GM19193 (cell line): Measurements from ENCODE around the gene SYNE1.

ENCODE experiments used
- POLR2A ChIP-seq: IDR thresholded peaks from 4 replicates; pipeline ENCODE4 v1.6.1; 2011; ENCODE audit not compliant: insufficient read depth, insufficient read length; ENCODE audit errors: extremely low read depth

Gene SYNE1

DNA sequence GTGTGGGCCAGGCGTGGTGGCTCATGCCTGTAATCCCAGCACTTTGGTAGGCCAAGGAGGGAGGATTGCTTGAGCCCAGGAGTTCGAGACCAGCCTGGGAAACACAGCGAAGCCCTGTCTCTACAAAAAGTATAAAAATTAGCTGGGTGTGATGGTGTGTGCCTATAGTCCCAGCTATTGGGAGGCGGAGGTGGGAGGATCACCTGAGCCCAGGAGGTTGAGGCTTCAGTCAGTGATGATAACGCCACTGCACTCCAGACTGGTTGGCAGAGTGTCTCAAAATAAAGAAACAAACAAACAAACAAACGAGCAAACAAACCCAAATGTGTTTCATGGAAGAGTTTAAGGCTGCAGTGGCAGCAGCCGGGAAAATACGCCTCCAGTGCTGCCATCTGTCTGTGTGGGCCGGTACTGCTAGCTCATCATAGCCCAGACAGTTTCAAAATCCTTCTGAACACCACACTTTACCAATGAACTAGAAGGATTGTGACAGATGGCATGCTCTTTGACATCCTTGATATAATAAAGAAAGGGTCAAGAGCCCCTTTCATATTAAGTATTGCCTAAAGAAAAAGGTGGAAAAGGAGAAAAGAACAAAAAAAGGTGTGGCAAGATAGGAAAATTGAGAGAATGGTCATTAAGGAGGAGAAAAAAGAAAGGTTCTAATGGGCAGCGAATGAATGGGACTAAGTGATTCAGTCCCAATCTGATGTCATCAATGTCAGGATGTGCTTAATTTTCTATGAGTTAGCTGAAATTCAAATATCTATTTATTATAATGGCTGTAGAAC lies 298.6 kb downstream of the SYNE1 start:
- no peak for TF ChIP-seq POLR2A

DNA sequence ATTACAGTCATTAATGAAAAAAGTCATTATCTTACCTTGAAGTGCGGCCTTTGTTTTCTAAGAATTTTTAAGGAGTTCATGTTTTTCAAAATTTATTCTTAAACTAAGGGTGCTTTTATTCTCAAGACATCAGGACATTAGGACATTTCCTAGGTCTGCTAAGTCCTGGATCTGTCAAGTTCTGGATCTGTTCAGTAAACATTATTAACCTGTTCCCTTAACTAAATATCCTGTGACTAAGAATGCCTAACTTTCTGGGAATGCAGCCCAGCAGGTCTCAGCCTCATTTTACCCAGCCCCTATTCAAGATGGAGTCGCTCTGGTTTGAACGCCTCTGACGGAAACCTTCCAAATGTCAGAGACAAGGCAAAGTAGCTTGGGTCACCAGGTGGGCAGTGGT lies 302.6 kb downstream of the SYNE1 start:
- TF ChIP-seq POLR2A = no peak

DNA sequence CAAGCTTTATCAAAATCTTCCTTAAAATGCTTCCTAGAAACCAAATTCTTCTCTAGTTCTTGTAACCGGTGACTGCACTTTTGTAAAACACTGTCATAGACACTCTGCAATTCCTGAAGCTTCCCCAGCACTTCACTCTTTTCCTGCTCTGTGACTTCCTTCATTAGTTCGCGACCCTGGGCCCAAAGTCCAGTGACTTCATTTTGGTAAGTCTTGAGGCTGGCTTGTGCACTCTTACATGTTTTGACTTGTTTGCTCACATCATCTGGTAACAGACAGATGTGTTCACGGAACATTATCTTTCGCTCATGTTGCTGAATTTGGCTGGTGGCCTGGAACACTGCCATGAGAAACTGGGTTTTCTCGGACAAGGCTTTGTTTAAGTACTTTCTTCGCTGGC lies 306.2 kb downstream of the SYNE1 start:
- no peak for TF ChIP-seq POLR2A

DNA sequence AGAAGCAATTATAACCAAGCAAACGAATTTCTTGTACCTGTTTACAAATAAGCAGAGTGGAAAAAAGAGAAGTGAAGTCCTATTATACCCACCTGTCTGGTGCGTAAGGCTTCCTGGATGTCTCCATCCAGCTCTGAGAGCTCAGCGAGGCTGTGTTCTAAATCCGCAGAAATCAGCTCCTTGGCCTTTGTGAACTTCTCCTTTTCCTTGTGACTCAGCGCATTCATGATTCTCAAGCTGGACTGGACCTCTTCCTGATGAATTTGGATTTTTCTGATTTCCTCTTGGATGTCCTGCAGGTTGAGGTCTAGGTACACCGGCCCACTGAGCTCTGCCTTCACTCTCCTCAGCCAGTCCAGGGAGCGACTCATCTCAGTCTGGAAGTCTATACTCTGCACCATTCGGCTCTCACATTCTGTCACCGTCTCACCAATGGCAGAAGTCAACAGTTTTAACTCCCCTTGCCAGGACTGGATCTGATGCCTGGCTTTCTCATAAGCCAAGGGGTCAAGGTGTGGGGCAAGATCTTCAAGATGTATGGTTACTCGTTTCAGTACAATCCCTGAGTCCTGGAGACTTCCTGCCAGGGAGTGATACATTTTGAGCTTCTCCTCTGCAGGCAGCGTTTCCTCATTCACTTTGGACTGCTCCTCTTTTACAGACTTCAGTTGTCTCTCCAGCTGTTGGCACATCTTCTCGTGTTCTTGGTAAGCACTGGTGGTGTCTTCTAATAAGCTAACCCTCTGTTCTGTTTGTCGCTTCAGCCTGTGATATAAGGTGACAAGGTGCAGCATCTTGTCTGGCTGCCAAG lies 307.3 kb downstream of the SYNE1 start:
- TF ChIP-seq POLR2A = no peak

DNA sequence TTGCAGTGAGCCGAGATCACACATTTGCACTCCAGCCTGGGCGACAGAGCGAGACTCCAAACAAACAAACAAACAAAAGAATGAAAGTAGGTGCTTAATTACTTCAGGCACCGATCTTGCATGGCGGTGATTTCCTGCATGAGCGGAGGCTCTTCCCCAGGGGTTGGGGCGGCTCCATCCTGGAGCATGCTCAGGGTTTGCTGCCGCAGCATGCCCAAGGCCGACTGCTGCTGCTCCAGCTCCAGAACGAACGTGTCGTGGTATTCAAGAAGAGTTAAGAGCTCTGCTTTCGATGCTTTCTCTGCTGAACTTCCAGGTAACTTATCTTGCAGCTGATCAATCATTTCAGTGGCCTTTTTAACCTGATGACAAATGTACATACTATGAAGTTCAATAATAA lies 313.8 kb downstream of the SYNE1 start:
- TF ChIP-seq POLR2A = no peak

DNA sequence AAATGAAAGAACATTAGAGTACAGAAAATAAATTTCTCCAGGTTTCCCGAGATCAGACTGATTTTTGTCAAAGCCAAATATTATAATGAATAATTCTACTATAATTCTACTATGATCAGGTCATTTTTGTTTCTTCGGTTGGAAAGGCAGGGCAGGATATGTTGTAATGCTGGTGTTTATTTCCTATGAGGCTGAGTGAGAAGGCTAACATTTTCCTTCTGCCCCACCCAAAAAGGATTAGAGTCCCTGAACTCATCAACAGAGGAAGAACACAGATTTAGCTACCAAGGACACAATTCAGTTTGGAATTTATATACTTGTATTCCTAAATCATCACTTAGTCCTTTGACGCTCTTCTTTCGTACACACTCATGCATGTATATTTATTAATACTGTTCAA lies 318.9 kb downstream of the SYNE1 start:
- no peak for TF ChIP-seq POLR2A

DNA sequence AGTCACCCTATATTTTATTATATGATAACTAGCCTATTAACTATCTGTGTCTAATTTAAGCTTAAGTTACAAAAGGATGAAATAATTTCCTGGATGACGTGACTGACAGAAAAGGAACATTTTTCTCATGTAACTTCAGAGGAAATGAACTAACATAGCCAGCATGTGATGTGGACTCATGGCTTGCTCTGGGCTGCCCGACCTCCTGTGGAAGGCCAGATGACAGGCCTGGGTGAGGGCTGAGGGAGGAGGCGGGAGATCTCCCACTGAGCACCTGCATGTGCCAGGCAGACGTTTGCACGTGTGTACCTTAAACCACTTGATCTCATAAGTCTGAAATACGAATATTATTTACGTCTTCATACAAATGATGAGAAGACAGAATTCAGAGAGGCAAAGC lies 321.1 kb downstream of the SYNE1 start:
- TF ChIP-seq POLR2A = no peak

DNA sequence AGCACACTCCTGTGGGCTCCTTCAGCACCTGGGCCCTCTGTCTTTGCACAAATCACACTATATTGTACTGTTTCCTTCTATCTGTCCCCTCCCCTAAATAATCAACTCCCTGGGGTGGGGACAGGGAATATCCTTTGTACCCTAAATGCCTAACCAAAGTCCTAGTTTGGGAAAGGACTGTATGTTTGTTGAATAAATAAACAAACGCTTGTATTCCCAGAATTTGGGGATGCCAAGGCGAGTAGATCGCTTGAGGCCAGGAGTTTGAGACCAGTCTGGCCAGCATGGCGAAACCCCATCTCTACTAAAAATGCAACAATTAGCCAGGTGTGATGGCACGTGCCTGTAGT lies 322.7 kb downstream of the SYNE1 start:
- TF ChIP-seq POLR2A = no peak

DNA sequence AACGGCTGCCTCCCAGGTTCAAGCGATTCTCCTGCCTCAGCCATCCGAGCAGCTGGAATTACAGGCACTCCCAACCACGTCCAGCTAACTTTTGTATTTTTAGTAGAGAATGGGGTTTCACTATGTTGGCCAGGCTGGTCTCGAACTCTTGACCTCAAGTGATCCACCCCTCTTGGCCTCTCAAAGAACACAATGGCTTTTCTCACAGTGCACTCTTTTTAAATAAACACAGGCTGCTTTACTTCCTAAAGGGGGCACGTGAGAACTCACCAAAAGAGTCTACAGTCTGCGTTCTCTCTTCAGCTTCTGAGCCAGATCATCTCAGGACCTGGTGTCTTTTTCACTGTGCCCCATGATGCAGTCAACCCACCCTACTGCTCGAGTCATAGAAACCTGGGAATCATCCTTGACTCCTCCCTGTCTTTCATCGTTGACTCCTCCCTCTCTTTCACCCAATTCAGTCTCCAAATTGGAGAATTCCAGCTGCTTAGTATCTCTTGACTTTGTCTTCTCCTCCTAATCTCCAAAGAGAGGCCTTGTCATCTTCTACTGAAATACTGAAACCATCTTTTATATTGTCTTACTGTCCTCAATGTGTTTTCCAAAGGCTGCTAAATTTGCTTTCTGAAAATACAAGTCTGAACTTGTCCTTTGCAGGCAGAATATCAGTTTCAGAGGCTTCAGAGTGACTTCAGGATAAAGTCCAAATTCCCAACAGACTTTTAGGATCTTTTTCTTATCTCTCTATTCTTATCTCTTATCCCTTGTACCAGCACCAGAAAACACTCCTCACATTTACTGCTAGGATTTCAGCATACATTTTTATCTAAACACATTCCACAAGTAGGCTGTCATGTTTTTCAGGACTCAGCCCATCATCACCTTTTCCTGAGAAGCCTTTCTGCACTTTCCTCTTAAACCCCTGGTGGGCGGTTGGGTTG lies 323.4 kb downstream of the SYNE1 start:
- TF ChIP-seq POLR2A = no peak

DNA sequence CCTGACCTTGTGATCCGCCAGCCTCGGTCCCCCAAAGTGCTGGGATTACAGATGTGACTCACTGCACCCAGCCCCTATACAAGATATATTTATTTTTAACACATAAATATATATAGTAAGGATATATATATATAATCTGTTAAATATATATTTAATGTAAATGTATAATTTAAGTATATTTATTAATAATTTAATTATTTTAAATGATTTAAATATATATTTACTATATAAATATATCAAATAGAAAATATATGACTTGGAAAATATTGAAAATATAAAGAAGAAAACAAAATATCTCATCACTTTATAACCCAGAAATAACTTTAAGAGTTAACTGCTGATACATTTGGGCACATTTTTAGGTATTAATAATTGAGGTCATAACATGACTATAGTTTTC lies 324.7 kb downstream of the SYNE1 start:
- no peak for TF ChIP-seq POLR2A

DNA sequence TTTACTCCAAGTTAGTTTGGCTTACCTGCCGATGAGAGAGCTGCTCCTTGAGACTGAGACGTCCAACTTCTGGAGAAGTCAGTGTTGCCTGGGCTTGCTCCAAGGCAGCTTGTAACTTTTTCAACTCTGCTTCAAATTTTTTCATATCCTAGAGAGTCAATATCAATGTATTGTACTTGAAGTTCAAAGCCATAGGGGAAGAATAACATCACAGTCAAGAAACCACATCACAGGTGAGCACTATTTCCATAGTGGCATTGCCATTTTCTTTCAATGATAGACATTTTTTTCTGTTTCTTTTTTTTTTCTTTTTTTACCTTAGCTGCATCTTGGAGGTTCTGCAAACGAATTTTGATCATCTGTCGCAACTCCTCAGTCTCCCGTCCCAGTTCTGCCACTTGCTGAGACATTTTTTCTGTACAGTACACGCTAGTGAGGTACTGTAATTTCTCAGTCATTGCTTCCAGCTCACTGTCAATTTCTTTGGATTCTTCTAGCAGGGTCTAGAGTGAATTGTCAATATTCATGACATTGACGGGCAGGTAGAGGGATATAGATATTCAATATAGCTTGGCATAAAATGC lies 326.7 kb downstream of the SYNE1 start:
- no peak for TF ChIP-seq POLR2A

DNA sequence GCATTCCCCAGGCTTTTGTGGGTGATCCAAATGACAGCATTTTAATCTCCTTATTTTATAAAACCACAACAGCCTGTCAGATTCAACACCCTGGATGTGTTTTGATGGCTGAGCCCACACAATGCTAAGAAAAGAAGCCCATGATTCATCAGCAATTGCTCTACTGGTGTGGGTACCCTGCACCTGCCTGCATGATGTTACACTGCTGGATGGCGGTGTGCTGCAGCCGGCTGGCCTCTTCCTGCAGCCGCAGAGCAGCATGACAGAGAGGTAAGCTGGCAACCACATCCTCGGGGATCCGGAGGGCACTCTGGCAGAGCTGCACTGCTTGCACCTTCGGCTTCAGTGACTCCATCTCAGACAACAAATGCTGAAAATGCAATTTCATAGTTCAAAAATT lies 327.5 kb downstream of the SYNE1 start:
- TF ChIP-seq POLR2A = no peak

DNA sequence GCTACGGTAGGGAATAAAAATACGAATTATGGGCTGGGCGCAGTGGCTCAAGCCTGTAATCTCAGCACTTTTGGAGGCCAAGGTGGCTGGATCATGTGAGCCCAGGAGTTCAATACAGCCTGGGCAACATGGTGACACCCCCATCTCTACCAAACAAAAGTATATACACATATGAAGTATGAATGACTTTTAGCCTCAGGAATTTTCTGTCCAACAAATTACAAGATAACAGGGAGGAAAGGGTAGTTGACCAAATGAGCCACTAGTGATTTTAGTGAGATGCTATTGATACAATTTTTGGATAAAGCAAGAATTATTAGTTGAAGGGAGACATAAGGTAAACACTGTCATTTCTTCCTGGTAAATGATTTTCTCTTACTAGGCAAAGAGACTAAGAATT lies 328.2 kb downstream of the SYNE1 start:
- TF ChIP-seq POLR2A = no peak

DNA sequence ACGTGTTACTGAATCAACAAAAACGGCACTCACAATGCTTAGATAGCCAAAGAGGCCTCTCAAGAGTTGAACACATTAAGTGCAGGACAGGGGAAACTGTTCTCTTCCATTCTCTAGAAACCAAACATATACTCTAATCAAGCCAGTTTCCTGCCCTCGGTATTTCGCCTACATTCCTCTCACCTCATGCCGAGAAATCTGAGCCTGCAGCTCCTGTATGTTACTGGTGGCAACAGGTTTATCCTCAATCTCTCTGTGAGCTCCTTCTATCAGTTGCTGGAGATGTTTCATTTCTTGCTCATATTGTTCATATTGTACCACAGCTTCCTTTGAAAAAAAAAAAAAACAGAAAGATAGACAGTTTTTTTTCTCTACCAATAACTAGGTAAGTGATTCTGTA lies 328.9 kb downstream of the SYNE1 start:
- TF ChIP-seq POLR2A = no peak

DNA sequence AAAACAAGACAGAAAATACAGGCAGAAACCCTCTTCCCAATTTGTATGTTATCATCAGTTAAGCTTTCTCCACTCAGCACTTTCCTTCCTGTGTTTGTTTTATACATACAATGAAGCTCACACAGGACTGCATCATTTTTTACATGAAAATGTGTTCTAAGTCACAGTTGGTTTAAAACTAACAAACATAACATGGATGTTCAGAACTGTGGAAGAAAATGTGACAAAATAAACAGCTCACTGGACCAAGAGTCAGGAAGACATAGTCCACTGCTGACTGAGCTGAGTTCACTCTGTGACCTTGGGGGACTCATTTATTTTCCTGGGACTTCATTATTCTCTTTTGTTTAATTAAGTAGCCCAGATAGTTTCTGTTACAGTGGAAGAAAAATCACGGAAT lies 331.5 kb downstream of the SYNE1 start:
- no peak for TF ChIP-seq POLR2A
